HepG2 (cell line): ENCODE measurements around the gene AMDHD1. TPM values are rescaled to one million over a fixed set of nuclear protein-coding genes. Genes with fewer than 3 reads are reported as not detected.

ENCODE experiments used
- DNMT1 ChIP-seq: sonication (generic); formaldehyde crosslinking; IDR thresholded peaks from 2 replicates; pipeline ENCODE4 v1.5.1; 2020; ENCODE audit warnings: mild to moderate bottlenecking, missing genetic modification reagents
- ELF4 ChIP-seq: sonication (generic); formaldehyde crosslinking; IDR thresholded peaks from 2 replicates; pipeline ENCODE4 v1.5.0; 2020; ENCODE audit warnings: missing genetic modification reagents, mild to moderate bottlenecking, moderate library complexity, borderline replicate concordance
- FIP1L1 ChIP-seq: fragments of 200-400 bp; formaldehyde crosslinking; IDR thresholded peaks from 2 replicates; pipeline ENCODE4 v1.6.1; 2018; ENCODE audit warnings: low read depth, mild to moderate bottlenecking, low read length, moderate library complexity, borderline replicate concordance; ENCODE audit not compliant: insufficient read depth
- FOXM1 ChIP-seq: sonication (generic); formaldehyde crosslinking; IDR thresholded peaks from 2 replicates; pipeline ENCODE4 v1.5.0; 2020; ENCODE audit warnings: missing genetic modification reagents
- GPBP1L1 ChIP-seq: sonication (generic); formaldehyde crosslinking; IDR thresholded peaks from 2 replicates; pipeline ENCODE4 v1.5.0; 2020; ENCODE audit warnings: mild to moderate bottlenecking, missing genetic modification reagents
- MAFG ChIP-seq: sonication (generic); formaldehyde crosslinking; IDR thresholded peaks from 2 replicates; pipeline ENCODE4 v1.5.1; 2020; ENCODE audit warnings: mild to moderate bottlenecking, missing genetic modification reagents
- MED1 ChIP-seq: sonication (generic); formaldehyde crosslinking; IDR thresholded peaks from 2 replicates; pipeline ENCODE4 v1.4.0; 2020; ENCODE audit warnings: missing genetic modification reagents
- MIER2 ChIP-seq: IDR thresholded peaks from 2 replicates; pipeline ENCODE4 v1.6.1; 2016; ENCODE audit warnings: missing biosample characterization, missing genetic modification reagents
- MIXL1 ChIP-seq: IDR thresholded peaks from 2 replicates; pipeline ENCODE4 v1.6.1; 2016
- SIN3B ChIP-seq: fragments of 150-350 bp; IDR thresholded peaks from 2 replicates; pipeline ENCODE4 v1.6.1; 2014; ENCODE audit warnings: low read length
- STAT6 ChIP-seq: sonication (generic); formaldehyde crosslinking; IDR thresholded peaks from 2 replicates; pipeline ENCODE4 v1.4.0; 2020; ENCODE audit warnings: missing genetic modification reagents, mild to moderate bottlenecking, borderline replicate concordance
- TBX3 ChIP-seq: fragments of 450-650 bp; IDR thresholded peaks from 2 replicates; pipeline ENCODE4 v1.6.1; 2017; ENCODE audit warnings: antibody characterized with exemption, mild to moderate bottlenecking, inconsistent platforms, borderline replicate concordance
- TOPORS ChIP-seq: sonication (generic); formaldehyde crosslinking; IDR thresholded peaks from 2 replicates; pipeline ENCODE4 v1.8.0; 2023; ENCODE audit warnings: mild to moderate bottlenecking, missing genetic modification reagents
- TSC22D2 ChIP-seq: sonication (generic); formaldehyde crosslinking; IDR thresholded peaks from 2 replicates; pipeline ENCODE4 v1.5.1; 2020; ENCODE audit warnings: missing genetic modification reagents, mild to moderate bottlenecking, borderline replicate concordance
- ZBTB2 ChIP-seq: sonication (generic); formaldehyde crosslinking; IDR thresholded peaks from 2 replicates; pipeline ENCODE4 v1.8.0; 2022; ENCODE audit warnings: low read depth, missing genetic modification reagents
- ZBTB43 ChIP-seq: sonication (generic); formaldehyde crosslinking; conservative IDR thresholded peaks from 2 replicates; pipeline ENCODE4 v1.4.0; 2020; ENCODE audit warnings: missing genetic modification reagents
- ZKSCAN5 ChIP-seq: sonication (generic); formaldehyde crosslinking; IDR thresholded peaks from 2 replicates; pipeline ENCODE4 v1.5.1; 2020; ENCODE audit warnings: mild to moderate bottlenecking, missing genetic modification reagents
- ZMAT5 ChIP-seq: sonication (generic); formaldehyde crosslinking; IDR thresholded peaks from 2 replicates; pipeline ENCODE4 v1.5.0; 2020; ENCODE audit warnings: mild to moderate bottlenecking, low read depth, missing genetic modification reagents, borderline replicate concordance
- ZNF317 ChIP-seq: sonication (generic); formaldehyde crosslinking; IDR thresholded peaks from 2 replicates; pipeline ENCODE4 v1.5.0; 2020; ENCODE audit warnings: mild to moderate bottlenecking, missing genetic modification reagents
- ZNF546 ChIP-seq: sonication (generic); formaldehyde crosslinking; conservative IDR thresholded peaks from 2 replicates; pipeline ENCODE4 v1.8.1; 2023; ENCODE audit warnings: mild to moderate bottlenecking, missing genetic modification reagents
- ZNF556 ChIP-seq: sonication (generic); formaldehyde crosslinking; IDR thresholded peaks from 2 replicates; pipeline ENCODE4 v1.4.0; 2020; ENCODE audit warnings: mild to moderate bottlenecking, missing genetic modification reagents, borderline replicate concordance
- ZNF704 ChIP-seq: sonication (generic); formaldehyde crosslinking; IDR thresholded peaks from 2 replicates; pipeline ENCODE4 v1.8.1; 2023; ENCODE audit warnings: mild to moderate bottlenecking, inconsistent platforms, moderate library complexity, missing genetic modification reagents, borderline replicate concordance
- polyA plus RNA-seq, 8 experiments: library from polyadenylated mRNA; depleted of rRNA in 3 of 8; stranded (reverse) in 7 of 8; unstranded in 1 of 8; fragments of >200 nt; fragmentation: Illumina TruSeq in 4 of 8; extraction: Trizol in 4 of 8; gene quantifications; 2 replicates each; pipeline versions ENCODE4 v1.2.1 to v1.2.3, GENCODE V29; 2011 to 2016; ENCODE audit warnings: low read depth in 4 of 8, missing spikeins in 1 of 8, mixed read lengths in 1 of 8; ENCODE audit not compliant: insufficient read depth in 1 of 8
- total RNA-seq, 5 experiments: library from RNA; depleted of rRNA; stranded (reverse); fragments of >200 nt; fragmentation: Illumina TruSeq; extraction: Trizol; gene quantifications; 2 replicates each; pipeline ENCODE4 v1.2.3, GENCODE V29; 2016; ENCODE audit warnings: low read depth in 1 of 5

The AMDHD1 gene
- total and polyA plus RNA-seq, 2 of the 13 experiments (the other 11 are each of a cell fraction or from before 2014, with no cell fraction given), result 6.5 to 29.6 TPM

- TF ChIP-seq ZBTB43 (CRISPR knock-in tag) (no peak), FOXM1 (CRISPR knock-in tag) (no peak), ZNF546 (CRISPR knock-in tag) (no peak), MIER2 (CRISPR knock-in tag) (0 out of 2 replicates have a peak, but pooled peaks have one; percentile 60), TBX3 (peak; percentile 83; the same call in 1 of the 2 replicates), SIN3B (no peak), ZNF704 (CRISPR knock-in tag) (no peak), ZNF556 (CRISPR knock-in tag) (no peak), MIXL1 (CRISPR knock-in tag) (peak; percentile 88), TOPORS (0 out of 2 replicates have a peak, but pooled peaks have one; percentile 27), ZBTB2 (CRISPR knock-in tag) (no peak), DNMT1 (CRISPR knock-in tag) (no peak), ELF4 (CRISPR knock-in tag) (no peak), ZMAT5 (no peak), ZKSCAN5 (CRISPR knock-in tag) (no peak), MAFG (no peak), STAT6 (CRISPR knock-in tag) (no peak), TSC22D2 (CRISPR knock-in tag) (no peak), ZNF317 (CRISPR knock-in tag) (no peak), MED1 (CRISPR knock-in tag) (peak; percentile 90), GPBP1L1 (no peak), FIP1L1 (no peak)
Measured at GRCh38 chr12:95949477-95950206, 6.5 kb downstream of the AMDHD1 start (continued).
